GM23338 (cell line): ENCODE measurements around the gene SLC5A2. TPM values are rescaled to one million over a fixed set of nuclear protein-coding genes. Genes with fewer than 3 reads are reported as not detected.
A peak's percentile ranks its signal among the peaks of the same experiment; 100 is the strongest.

Experiments
- ATAC-seq: fragments of 200-7000 bp; cut with Tn5 transposase; 3 replicates; pipeline ENCODE4 v1.9.1; 2020
- DNase-seq: peaks from one replicate; pipeline ENCODE4 v3.0.0-alpha.2; 2015; ENCODE audit warnings: low spot score
- H2AFZ ChIP-seq: fragments of 200-600 bp; sonication (generic); 2 replicates; pipeline ENCODE4 v1.8.0; 2016; ENCODE audit warnings: antibody characterized with exemption, mild to moderate bottlenecking, moderate library complexity
- H3F3A ChIP-seq: fragments of 200-600 bp; sonication (generic); replicated peaks from 2 replicates; pipeline ENCODE4 v1.8.0; 2017; ENCODE audit warnings: antibody characterized with exemption, mixed run types, low read depth
- H3K27ac ChIP-seq: fragments of 200-600 bp; sonication (generic); 2 replicates; pipeline ENCODE4 v1.6.1; 2016; ENCODE audit warnings: low read depth
- H3K27me3 ChIP-seq: fragments of 200-600 bp; sonication (generic); 2 replicates; pipeline ENCODE4 v1.8.0; 2016; ENCODE audit warnings: mild to moderate bottlenecking, mixed run types, moderate library complexity; ENCODE audit not compliant: insufficient read depth
- H3K36me3 ChIP-seq: fragments of 200-600 bp; sonication (generic); 2 replicates; pipeline ENCODE4 v1.8.0; 2016; ENCODE audit warnings: mild to moderate bottlenecking; ENCODE audit not compliant: insufficient read depth
- H3K4me1 ChIP-seq: fragments of 200-600 bp; sonication (generic); 2 replicates; pipeline ENCODE4 v1.8.0; 2016; ENCODE audit warnings: mild to moderate bottlenecking, moderate library complexity; ENCODE audit not compliant: insufficient read depth
- H3K4me2 ChIP-seq: fragments of 200-600 bp; sonication (generic); 2 replicates; pipeline ENCODE4 v1.7.1; 2017; ENCODE audit warnings: mixed run types
- H3K4me3 ChIP-seq: fragments of 200-600 bp; sonication (generic); 2 replicates; pipeline ENCODE4 v1.6.1; 2016; ENCODE audit warnings: mixed run types
- H3K79me2 ChIP-seq: fragments of 200-600 bp; sonication (generic); replicated peaks from 2 replicates; pipeline ENCODE4 v1.8.0; 2017; ENCODE audit warnings: mild to moderate bottlenecking; ENCODE audit not compliant: insufficient read depth
- H3K9me2 ChIP-seq: fragments of 200-600 bp; sonication (generic); 2 replicates; pipeline ENCODE4 v1.8.0; 2017; ENCODE audit not compliant: insufficient read depth
- H4K20me1 ChIP-seq: fragments of 200-600 bp; sonication (generic); replicated peaks from 2 replicates; pipeline ENCODE4 v1.8.0; 2017; ENCODE audit warnings: mild to moderate bottlenecking; ENCODE audit not compliant: insufficient read depth
- H3K27ac Mint-ChIP-seq: 2 replicates; pipeline ENCODE4 v1.8.0; 2020; ENCODE audit warnings: inconsistent platforms, mild to moderate bottlenecking, moderate library complexity, mixed read lengths
- H3K27me3 Mint-ChIP-seq: 3 replicates; pipeline ENCODE4 v1.8.0; 2022; ENCODE audit warnings: low read depth, mild to moderate bottlenecking, moderate library complexity, mixed read lengths, inconsistent platforms; ENCODE audit not compliant: insufficient read depth, poor library complexity
- H3K36me3 Mint-ChIP-seq: 3 replicates; pipeline ENCODE4 v1.8.0; 2021; ENCODE audit warnings: low read depth, mild to moderate bottlenecking, inconsistent platforms, moderate library complexity, mixed read lengths
- H3K4me1 Mint-ChIP-seq: 3 replicates; pipeline ENCODE4 v1.8.0; 2020; ENCODE audit warnings: mild to moderate bottlenecking, inconsistent platforms, mixed read lengths
- H3K4me3 Mint-ChIP-seq: 3 replicates; pipeline ENCODE4 v1.8.0; 2021; ENCODE audit warnings: moderate library complexity, mild to moderate bottlenecking, inconsistent platforms, mixed read lengths
- H3K9me3 Mint-ChIP-seq: 3 replicates; pipeline ENCODE4 v1.8.0; 2020; ENCODE audit warnings: moderate library complexity, mild to moderate bottlenecking, inconsistent platforms, mixed read lengths
- CREB1 ChIP-seq: fragments of 250-450 bp; sonication (Bioruptor Pico); IDR thresholded peaks from 2 replicates; pipeline ENCODE4 v1.5.0; 2020; ENCODE audit warnings: low read depth, mild to moderate bottlenecking, moderate library complexity
- CTCF ChIP-seq, 2 experiments: fragments of 200-600 bp in 1 of 2; sonication (generic) in 1 of 2; conservative IDR thresholded peaks; 2 replicates each; pipeline versions ENCODE4 v1.5.1 to v1.6.1; 2016 to 2017; ENCODE audit warnings: antibody characterized with exemption in 2 of 2, low read depth in 2 of 2, mild to moderate bottlenecking in 2 of 2, moderate library complexity in 1 of 2
- ETS1 ChIP-seq: IDR thresholded peaks from 2 replicates; pipeline ENCODE4 v1.6.1; 2016; ENCODE audit warnings: antibody characterized with exemption
- EZH2 ChIP-seq: fragments of 200-600 bp; sonication (generic); IDR thresholded peaks from one replicate; pipeline ENCODE4 v1.8.0; 2017; ENCODE audit warnings: antibody characterized with exemption, mild to moderate bottlenecking, low read depth; ENCODE audit not compliant: unreplicated experiment
- EZH2phosphoT487 ChIP-seq: fragments of 200-600 bp; sonication (generic); IDR thresholded peaks from one replicate; pipeline ENCODE4 v1.8.1; 2018; ENCODE audit warnings: antibody characterized with exemption; ENCODE audit not compliant: unreplicated experiment
- JUNB ChIP-seq: IDR thresholded peaks from one replicate; pipeline ENCODE4 v1.6.1; 2016; ENCODE audit warnings: antibody characterized with exemption; ENCODE audit not compliant: unreplicated experiment
- NANOG ChIP-seq: IDR thresholded peaks from 2 replicates; pipeline ENCODE4 v1.6.1; 2016; ENCODE audit warnings: antibody characterized with exemption, borderline replicate concordance
- POLR2AphosphoS5 ChIP-seq: IDR thresholded peaks from 2 replicates; pipeline ENCODE4 v1.6.1; 2016; ENCODE audit warnings: antibody characterized with exemption, low read depth
- REST ChIP-seq: IDR thresholded peaks from one replicate; pipeline ENCODE4 v1.6.1; 2018; ENCODE audit warnings: antibody characterized with exemption; ENCODE audit not compliant: unreplicated experiment
- STAT1 ChIP-seq: IDR thresholded peaks from one replicate; pipeline ENCODE4 v1.6.1; 2016; ENCODE audit warnings: antibody characterized with exemption; ENCODE audit not compliant: unreplicated experiment
- ZNF114 ChIP-seq: fragments of 250-450 bp; sonication (Bioruptor Pico); IDR thresholded peaks from 2 replicates; pipeline ENCODE4 v1.5.0; 2020; ENCODE audit warnings: mild to moderate bottlenecking, moderate library complexity
- ZNF331 ChIP-seq: fragments of 250-450 bp; sonication (Bioruptor Pico); IDR thresholded peaks from 2 replicates; pipeline ENCODE4 v1.5.0; 2020; ENCODE audit warnings: low read depth, mild to moderate bottlenecking, moderate library complexity
- ZNF462 ChIP-seq: fragments of 250-450 bp; sonication (Bioruptor Pico); IDR thresholded peaks from 2 replicates; pipeline ENCODE4 v1.5.0; 2020; ENCODE audit warnings: mild to moderate bottlenecking, moderate library complexity
- polyA plus RNA-seq: library from polyadenylated mRNA; unstranded; fragments of >200 nt; fragmentation: Nextera tagmentation; extraction: Ambion mirVana; gene quantifications from 2 replicates; pipeline ENCODE4 v1.2.1, GENCODE V29; 2016
- total RNA-seq: library from RNA; depleted of rRNA; stranded (reverse); fragments of >200 nt; shearing (Covaris generic); gene quantifications from 2 replicates; pipeline ENCODE4 v1.2.3, GENCODE V29; 2014

The SLC5A2 gene
- total and polyA plus RNA-seq, 2 experiments from 2014 or later: 0.76 to 3.6 TPM

- Histone ChIP-seq H3F3A (no peaks in the 10 kb centered on the region), H3K9me2 (no peaks in the 10 kb centered on the region), H4K20me1 (no peaks in the 10 kb centered on the region), H3K27ac (no peak overlapping the region), H3K4me2 (no peak overlapping the region; the same call in 1 of the 2 replicates), H3K27me3 (peaks cover 6% of the 10 kb centered on the region; the same call in 1 of the 2 replicates), H3K4me1 (no peaks in the 10 kb centered on the region), H3K4me3 (peak overlapping the region; percentile 65), H3K79me2 (no peaks in the 10 kb centered on the region), H2AFZ (peak overlapping the region; percentile 96; the same call in 1 of the 2 replicates), H3K36me3 (no peaks in the 10 kb centered on the region)
- TF ChIP-seq EZH2: no peak
- no peak for TF ChIP-seq NANOG
- no peak for TF ChIP-seq ZNF462 (CRISPR knock-in tag)
- no peak for TF ChIP-seq ZNF114 (CRISPR knock-in tag)
- TF ChIP-seq JUNB: no peak
- TF ChIP-seq ZNF331 (CRISPR knock-in tag): no peak
- TF ChIP-seq CTCF (conservative IDR thresholded peaks at IDR 0.05; ENCODE audit: low read depth in 2 of 2): no peak
- no peak for TF ChIP-seq POLR2AphosphoS5
- TF ChIP-seq CREB1 (CRISPR knock-in tag): no peak
- TF ChIP-seq STAT1: no peak
- no peak for TF ChIP-seq EZH2phosphoT487
- TF ChIP-seq REST: no peak
- TF ChIP-seq ETS1: no peak
- Mint-ChIP-seq H3K4me3 (peak overlapping the region; percentile 89), H3K27ac (no peak overlapping the region), H3K9me3 (no peaks in the 10 kb centered on the region; the same call in 2 of the 3 replicates), H3K27me3 (peaks cover 5% of the 10 kb centered on the region), H3K4me1 (peaks cover 4% of the 10 kb centered on the region), H3K36me3 (no peaks in the 10 kb centered on the region)
- ATAC-seq: no peak
- no peak for DNase-seq
Observed at GRCh38 chr16:31441956-31442355, 41.0 kb upstream of the SLC5A2 start.
